Sigmoid colon (tissue), 4 donors: ENCODE measurements around the gene SFT2D3.

ENCODE experiments used
- CTCF ChIP-seq, 4 experiments: fragments of 450-650 bp in 3 of 4; fragments of 200-600 bp in 1 of 4; IDR thresholded peaks; one replicate each; pipeline ENCODE4 v1.5.1; 2016 to 2019; ENCODE audit warnings: antibody characterized with exemption in 4 of 4, mild to moderate bottlenecking in 3 of 4, moderate library complexity in 2 of 4
- EP300 ChIP-seq, 4 donors: sonication (generic); formaldehyde crosslinking; IDR thresholded peaks; one replicate each; pipeline ENCODE4 v1.6.1; 2017; ENCODE audit warnings: antibody characterized with exemption in 4 of 4
- POLR2A ChIP-seq, 2 donors: fragments of 450-650 bp; IDR thresholded peaks; one replicate each; pipeline ENCODE4 v1.6.1; 2016; ENCODE audit warnings: antibody characterized with exemption in 2 of 2, mild to moderate bottlenecking in 2 of 2, moderate library complexity in 2 of 2
- POLR2AphosphoS5 ChIP-seq, 4 donors: sonication (generic); formaldehyde crosslinking; IDR thresholded peaks; one replicate each; pipeline ENCODE4 v1.6.1; 2017; ENCODE audit warnings: antibody characterized with exemption in 4 of 4

DNA sequence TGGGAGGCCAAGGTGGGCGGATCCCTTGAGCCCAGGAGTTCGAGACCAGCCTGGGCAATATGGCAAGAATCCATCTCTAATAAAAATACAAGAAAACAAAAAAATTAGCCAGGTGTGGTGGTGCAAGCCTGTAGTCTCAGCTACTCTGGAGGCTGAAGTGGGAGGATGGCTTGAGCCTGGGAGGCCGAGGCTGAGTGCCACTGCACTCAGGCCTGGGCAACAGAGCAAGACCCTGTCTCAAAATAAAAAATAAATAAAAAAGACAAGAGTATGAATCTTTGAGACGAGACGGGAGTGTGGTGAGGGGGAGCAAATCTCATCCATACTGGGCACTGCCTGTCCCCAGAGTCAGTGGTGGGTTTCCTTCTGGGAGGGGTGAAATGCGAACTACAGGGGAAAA, 43.2 kb upstream of the SFT2D3 start:
- no peak for TF ChIP-seq POLR2AphosphoS5 (IDR thresholded peaks at IDR 0.05)
- no peak for TF ChIP-seq CTCF (IDR thresholded peaks at IDR 0.05)
- no peak for TF ChIP-seq POLR2A (IDR thresholded peaks at IDR 0.05)
- no peak for TF ChIP-seq EP300 (IDR thresholded peaks at IDR 0.05)
